ENCODE measurements around the gene KDSR.

KDSR gene

GRCh38 chr18:63309422-63309821 is 57.6 kb downstream of the KDSR start:
- Histone ChIP-seq H3K36me3 (no peaks in the 10 kb centered on the region), H3K4me1 (peaks cover 2% of the 10 kb centered on the region; the same call in 1 of the 2 replicates), H3K4me3 (ENCODE audit: low read depth, low read length) (no peak overlapping the region), H3K27me3 (no peaks in the 10 kb centered on the region), H3K9me3 (no peaks in the 10 kb centered on the region)
- DNase-seq, result no peak
- TF ChIP-seq CTCF (IDR thresholded peaks at IDR 0.05; ENCODE audit: low read depth, low read length), result no peak

- no peaks in the 10 kb centered on the region for H3K36me3 ChIP-seq
- DNase-seq, result peak; percentile 37
- TF ChIP-seq CTCF (IDR thresholded peaks at IDR 0.05; ENCODE audit: low read depth, low read length), result no peak
- no peaks in the 10 kb centered on the region for H3K27me3 ChIP-seq
- H3K4me1 ChIP-seq, result peaks cover 2% of the 10 kb centered on the region; the same call in 1 of the 2 replicates
- H3K9me3 ChIP-seq, result no peaks in the 10 kb centered on the region
- H3K4me3 ChIP-seq (ENCODE audit: low read depth, low read length), result no peak overlapping the region
These were observed 59.3 kb downstream of the KDSR start for GRCh38 chr18:63307551-63308200.

- H3K4me1 ChIP-seq, result peaks cover 2% of the 10 kb centered on the region; the same call in 1 of the 2 replicates
- DNase-seq, result no peak
- H3K9me3 ChIP-seq, result no peaks in the 10 kb centered on the region
- TF ChIP-seq CTCF (IDR thresholded peaks at IDR 0.05; ENCODE audit: low read depth, low read length), result no peak
- no peak overlapping the region for H3K4me3 ChIP-seq (ENCODE audit: low read depth, low read length)
- H3K27me3 ChIP-seq, result no peaks in the 10 kb centered on the region
- H3K36me3 ChIP-seq, result no peaks in the 10 kb centered on the region
These were observed 60.0 kb downstream of the KDSR start for GRCh38 chr18:63306819-63307550.

DNA sequence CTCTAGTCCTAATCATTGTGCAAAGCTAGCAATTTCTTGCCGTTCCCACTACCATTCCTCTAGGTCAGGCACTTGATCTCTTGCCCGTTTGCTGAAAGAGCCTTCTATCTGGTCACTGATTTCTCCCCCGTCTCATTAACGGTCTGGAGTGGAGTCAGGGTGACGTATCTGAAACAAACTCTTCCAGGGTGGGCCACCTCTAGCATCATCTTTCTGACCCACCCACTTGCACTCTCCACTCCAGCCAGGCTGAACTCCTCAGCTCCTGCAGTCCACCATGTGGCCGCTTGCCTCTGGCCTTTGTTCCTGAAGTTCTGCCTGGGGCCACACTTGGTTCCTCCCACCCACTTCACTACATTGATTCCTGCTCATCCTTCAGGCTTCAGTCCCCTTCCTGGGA is 60.8 kb downstream of the KDSR start:
- no peak for DNase-seq
- TF ChIP-seq CTCF (IDR thresholded peaks at IDR 0.05; ENCODE audit: low read depth, low read length), result no peak
- H3K9me3 ChIP-seq, result no peaks in the 10 kb centered on the region
- no peak overlapping the region for H3K4me3 ChIP-seq (ENCODE audit: low read depth, low read length)
- peaks cover 2% of the 10 kb centered on the region; the same call in 1 of the 2 replicates for H3K36me3 ChIP-seq
- no peaks in the 10 kb centered on the region for H3K4me1 ChIP-seq
- no peaks in the 10 kb centered on the region for H3K27me3 ChIP-seq

- Histone ChIP-seq H3K27me3 (no peaks in the 10 kb centered on the region), H3K4me3 (ENCODE audit: low read depth, low read length) (no peak overlapping the region), H3K4me1 (no peaks in the 10 kb centered on the region), H3K36me3 (peaks cover 5% of the 10 kb centered on the region; the same call in 1 of the 2 replicates), H3K9me3 (no peaks in the 10 kb centered on the region)
- no peak for DNase-seq
- TF ChIP-seq CTCF (IDR thresholded peaks at IDR 0.05; ENCODE audit: low read depth, low read length), result no peak
These were observed 63.5 kb downstream of the KDSR start for GRCh38 chr18:63303547-63303946.

All from BE2C (cell line).